ENCODE results near the gene ABL1.

DNA sequence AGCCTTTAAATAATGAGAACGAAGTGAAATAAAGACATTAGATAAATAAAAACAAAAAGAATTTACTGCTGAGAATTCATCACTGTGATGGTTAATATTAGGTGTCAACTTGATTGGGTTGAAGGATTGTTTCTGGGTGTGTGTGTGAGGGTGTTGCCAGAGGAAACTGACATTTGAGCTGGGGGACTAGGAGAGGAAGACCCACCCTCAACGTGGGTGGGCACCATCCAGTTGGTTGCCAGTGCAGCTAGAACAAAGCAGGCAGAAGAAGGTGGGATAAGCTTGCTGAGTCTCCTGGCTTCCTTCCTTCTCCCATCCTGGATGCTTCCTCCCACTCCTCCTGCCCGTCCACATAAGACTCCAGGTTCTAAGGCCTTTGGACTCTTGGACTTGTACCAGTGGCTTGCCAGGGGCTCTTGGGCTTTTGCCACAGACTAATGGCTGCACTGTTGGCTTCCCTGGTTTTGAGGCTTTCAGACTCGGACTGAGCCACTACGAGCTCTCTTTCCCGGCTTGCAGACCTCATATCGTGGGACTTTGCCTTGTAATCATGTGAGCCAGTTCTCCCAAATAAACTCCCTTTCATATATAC, 43.7 kb upstream of the ABL1 start:
- TF ChIP-seq, protein P1, sequence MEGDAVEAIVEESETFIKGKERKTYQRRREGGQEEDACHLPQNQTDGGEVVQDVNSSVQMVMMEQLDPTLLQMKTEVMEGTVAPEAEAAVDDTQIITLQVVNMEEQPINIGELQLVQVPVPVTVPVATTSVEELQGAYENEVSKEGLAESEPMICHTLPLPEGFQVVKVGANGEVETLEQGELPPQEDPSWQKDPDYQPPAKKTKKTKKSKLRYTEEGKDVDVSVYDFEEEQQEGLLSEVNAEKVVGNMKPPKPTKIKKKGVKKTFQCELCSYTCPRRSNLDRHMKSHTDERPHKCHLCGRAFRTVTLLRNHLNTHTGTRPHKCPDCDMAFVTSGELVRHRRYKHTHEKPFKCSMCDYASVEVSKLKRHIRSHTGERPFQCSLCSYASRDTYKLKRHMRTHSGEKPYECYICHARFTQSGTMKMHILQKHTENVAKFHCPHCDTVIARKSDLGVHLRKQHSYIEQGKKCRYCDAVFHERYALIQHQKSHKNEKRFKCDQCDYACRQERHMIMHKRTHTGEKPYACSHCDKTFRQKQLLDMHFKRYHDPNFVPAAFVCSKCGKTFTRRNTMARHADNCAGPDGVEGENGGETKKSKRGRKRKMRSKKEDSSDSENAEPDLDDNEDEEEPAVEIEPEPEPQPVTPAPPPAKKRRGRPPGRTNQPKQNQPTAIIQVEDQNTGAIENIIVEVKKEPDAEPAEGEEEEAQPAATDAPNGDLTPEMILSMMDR (IDR thresholded peaks at IDR 0.05): no peak
- no peak for TF ChIP-seq EP300 (IDR thresholded peaks at IDR 0.05)
- TF ChIP-seq POLR2A (IDR thresholded peaks at IDR 0.05): no peak
